ENCODE measurements around the gene SLC24A3. TPM values are rescaled to one million over a fixed set of nuclear protein-coding genes. Genes with fewer than 3 reads are reported as not detected.

Gene SLC24A3
- total RNA-seq, 6 donors from 2014 or later, result 6.3 to 10.8 (median 9.3) TPM

DNA sequence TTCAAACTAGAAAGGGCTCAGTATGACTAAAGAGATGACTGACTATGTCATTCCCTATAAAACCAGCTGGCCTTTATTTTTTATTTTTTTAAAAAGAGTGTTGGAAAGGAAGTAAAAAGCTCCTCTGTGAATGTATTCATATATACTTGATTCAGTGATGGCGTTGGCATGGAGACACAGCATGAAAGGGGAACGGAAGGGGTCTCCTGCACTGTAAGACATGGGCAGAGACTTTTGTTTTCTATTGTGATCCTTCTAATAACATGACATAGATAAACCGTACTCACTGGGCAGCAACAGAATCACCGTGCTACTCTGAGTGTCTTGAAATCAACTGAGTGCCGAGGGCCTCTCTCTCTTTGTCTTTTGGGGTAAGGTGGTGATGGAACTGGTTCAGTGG lies 317.6 kb downstream of the SLC24A3 start:
- DNase-seq (no peak), ATAC-seq (ENCODE audit: low FRiP score in 2 of 2) (no peak)
- H3K4me3 ChIP-seq, result no peak overlapping the region
- H3K27me3 ChIP-seq, result no peaks in the 10 kb centered on the region
- TF ChIP-seq POLR2A (IDR thresholded peaks at IDR 0.05) (no peak), EP300 (IDR thresholded peaks at IDR 0.05) (no peak), POLR2AphosphoS5 (IDR thresholded peaks at IDR 0.05) (no peak)
- TF ChIP-seq, protein P1, sequence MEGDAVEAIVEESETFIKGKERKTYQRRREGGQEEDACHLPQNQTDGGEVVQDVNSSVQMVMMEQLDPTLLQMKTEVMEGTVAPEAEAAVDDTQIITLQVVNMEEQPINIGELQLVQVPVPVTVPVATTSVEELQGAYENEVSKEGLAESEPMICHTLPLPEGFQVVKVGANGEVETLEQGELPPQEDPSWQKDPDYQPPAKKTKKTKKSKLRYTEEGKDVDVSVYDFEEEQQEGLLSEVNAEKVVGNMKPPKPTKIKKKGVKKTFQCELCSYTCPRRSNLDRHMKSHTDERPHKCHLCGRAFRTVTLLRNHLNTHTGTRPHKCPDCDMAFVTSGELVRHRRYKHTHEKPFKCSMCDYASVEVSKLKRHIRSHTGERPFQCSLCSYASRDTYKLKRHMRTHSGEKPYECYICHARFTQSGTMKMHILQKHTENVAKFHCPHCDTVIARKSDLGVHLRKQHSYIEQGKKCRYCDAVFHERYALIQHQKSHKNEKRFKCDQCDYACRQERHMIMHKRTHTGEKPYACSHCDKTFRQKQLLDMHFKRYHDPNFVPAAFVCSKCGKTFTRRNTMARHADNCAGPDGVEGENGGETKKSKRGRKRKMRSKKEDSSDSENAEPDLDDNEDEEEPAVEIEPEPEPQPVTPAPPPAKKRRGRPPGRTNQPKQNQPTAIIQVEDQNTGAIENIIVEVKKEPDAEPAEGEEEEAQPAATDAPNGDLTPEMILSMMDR (IDR thresholded peaks at IDR 0.05), result no peak
- H3K36me3 ChIP-seq, result no peaks in the 10 kb centered on the region
- H3K9me3 ChIP-seq, result peaks cover 0 to 2% (median 0%) of the 10 kb centered on the region in 4 donors
- no peaks in the 10 kb centered on the region for H3K4me1 ChIP-seq
- no peak overlapping the region for H3K27ac ChIP-seq
- WGBS, 2 donors, result 88 to 92% methylated on average over 5 of the region's 5 CpGs

DNA sequence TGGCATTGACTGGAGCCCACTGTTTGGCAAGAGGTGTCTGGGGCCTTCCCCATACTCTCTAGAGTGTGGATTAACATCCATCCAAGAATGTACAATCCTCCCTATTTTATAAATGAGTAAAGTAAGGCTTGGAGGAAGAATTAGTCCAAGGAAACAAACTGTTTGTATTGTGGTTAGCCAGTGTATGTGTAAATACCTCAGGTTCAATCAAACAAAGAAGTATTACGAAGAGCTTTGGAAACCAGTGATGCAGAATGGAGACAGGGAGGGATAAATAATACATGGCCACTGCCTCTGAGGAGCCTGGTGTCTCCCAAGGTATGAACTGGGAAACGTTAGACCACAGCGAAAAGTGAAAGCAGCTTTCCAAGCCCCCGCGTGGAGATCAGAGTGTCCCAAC lies 319.0 kb downstream of the SLC24A3 start:
- Histone ChIP-seq H3K27ac (no peak overlapping the region), H3K36me3 (no peaks in the 10 kb centered on the region), H3K4me1 (no peaks in the 10 kb centered on the region), H3K27me3 (no peaks in the 10 kb centered on the region), H3K9me3 (peaks cover 0 to 8% (median 0%) of the 10 kb centered on the region in 4 donors), H3K4me3 (no peak overlapping the region)
- ATAC-seq (ENCODE audit: low FRiP score in 2 of 2) (no peak), DNase-seq (no peak)
- 85 to 98% methylated on average over 5 of the region's 5 CpGs for WGBS, 2 donors
- TF ChIP-seq EP300 (IDR thresholded peaks at IDR 0.05), result no peak
- TF ChIP-seq, protein P1 (IDR thresholded peaks at IDR 0.05), result no peak
- TF ChIP-seq POLR2AphosphoS5 (IDR thresholded peaks at IDR 0.05), result no peak
- TF ChIP-seq POLR2A (IDR thresholded peaks at IDR 0.05), result no peak

DNA sequence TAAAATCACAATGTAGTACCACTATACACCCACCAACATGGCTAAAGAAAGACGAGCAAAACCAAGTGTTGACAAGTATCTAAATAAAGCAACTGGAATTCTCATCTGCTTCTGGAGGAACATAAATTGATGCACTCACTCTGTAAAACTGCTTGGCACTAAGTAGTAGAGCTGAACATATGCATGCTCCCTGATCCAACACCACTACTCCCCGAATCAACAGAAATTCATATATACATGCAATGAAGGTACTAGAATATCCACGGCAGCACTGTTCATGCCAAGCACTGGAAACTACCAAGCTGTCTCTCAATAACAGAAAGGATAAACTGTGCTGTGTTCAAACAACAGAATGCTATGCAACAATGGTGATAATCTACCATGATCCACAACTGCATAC lies 326.1 kb downstream of the SLC24A3 start:
- 86 to 96% methylated on average over 3 of the region's 3 CpGs for WGBS, 2 donors
- Histone ChIP-seq H3K9me3 (peaks cover 0 to 8% (median 0%) of the 10 kb centered on the region in 4 donors), H3K27ac (no peak overlapping the region), H3K4me1 (no peaks in the 10 kb centered on the region), H3K4me3 (no peak overlapping the region), H3K27me3 (no peaks in the 10 kb centered on the region), H3K36me3 (no peaks in the 10 kb centered on the region)
- ATAC-seq (ENCODE audit: low FRiP score in 2 of 2) (no peak), DNase-seq (no peak)
- TF ChIP-seq POLR2AphosphoS5 (IDR thresholded peaks at IDR 0.05), result no peak
- TF ChIP-seq POLR2A (IDR thresholded peaks at IDR 0.05), result no peak
- TF ChIP-seq, protein P1 (IDR thresholded peaks at IDR 0.05), result no peak
- TF ChIP-seq EP300 (IDR thresholded peaks at IDR 0.05), result no peak

DNA sequence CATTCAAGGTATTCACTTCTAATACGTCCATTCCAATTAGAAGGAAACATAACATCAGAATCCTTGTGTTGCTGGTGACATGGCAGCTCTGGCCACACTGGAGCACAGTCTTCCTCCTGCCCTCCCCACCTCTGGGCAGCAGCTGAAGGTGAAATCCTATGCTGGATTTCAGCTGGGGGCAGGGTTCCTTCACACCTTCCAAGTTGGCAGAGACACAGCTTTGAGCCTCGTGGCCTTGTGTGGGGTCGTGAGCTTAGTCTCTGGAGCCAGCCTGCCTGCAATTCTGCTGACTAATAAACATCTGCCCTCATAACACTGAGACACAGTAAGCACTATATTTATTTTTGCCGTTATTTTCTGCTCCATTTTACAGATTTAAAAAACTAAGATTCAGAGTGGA lies 326.7 kb downstream of the SLC24A3 start:
- no peak for ATAC-seq (ENCODE audit: low FRiP score in 2 of 2)
- Histone ChIP-seq H3K4me1 (no peaks in the 10 kb centered on the region), H3K27ac (no peak overlapping the region), H3K4me3 (no peak overlapping the region), H3K36me3 (no peaks in the 10 kb centered on the region), H3K9me3 (peaks cover 0 to 8% (median 0%) of the 10 kb centered on the region in 4 donors), H3K27me3 (no peaks in the 10 kb centered on the region)
- WGBS, 2 donors, result 43 to 53% methylated on average over 4 of the region's 4 CpGs
- DNase-seq, result no peak
- no peak for TF ChIP-seq EP300 (IDR thresholded peaks at IDR 0.05)
- TF ChIP-seq, protein P1 (IDR thresholded peaks at IDR 0.05), result no peak
- no peak for TF ChIP-seq POLR2AphosphoS5 (IDR thresholded peaks at IDR 0.05)
- no peak for TF ChIP-seq POLR2A (IDR thresholded peaks at IDR 0.05)

DNA sequence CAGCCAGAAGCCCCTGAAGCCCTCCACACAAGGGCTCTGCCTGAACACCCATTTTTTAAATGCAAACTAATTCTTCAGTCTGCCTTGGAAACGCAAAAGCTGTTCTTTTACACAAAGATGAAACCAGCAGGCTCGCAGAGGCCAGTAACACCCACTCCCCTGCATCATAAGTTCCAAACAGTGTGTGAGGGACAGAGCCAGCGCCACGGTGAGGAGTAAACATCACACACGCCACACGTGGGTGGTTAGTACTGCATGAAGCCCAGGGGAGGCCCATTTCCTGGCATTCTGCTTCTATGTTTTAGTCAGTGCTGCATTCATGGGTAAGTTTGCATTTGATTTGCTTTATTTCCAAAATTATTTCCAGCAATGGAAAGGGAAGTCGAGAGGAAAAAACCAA lies 327.9 kb downstream of the SLC24A3 start:
- DNase-seq (no peak), ATAC-seq (ENCODE audit: low FRiP score in 2 of 2) (peak in 1 of 2 donors; percentile 46)
- H3K36me3 ChIP-seq, result no peaks in the 10 kb centered on the region
- TF ChIP-seq, protein P1 (IDR thresholded peaks at IDR 0.05), result no peak
- TF ChIP-seq POLR2A (IDR thresholded peaks at IDR 0.05), result no peak
- TF ChIP-seq EP300 (IDR thresholded peaks at IDR 0.05), result no peak
- TF ChIP-seq POLR2AphosphoS5 (IDR thresholded peaks at IDR 0.05), result no peak
- no peak overlapping the region for H3K27ac ChIP-seq
- 45 to 53% methylated on average over 7 of the region's 7 CpGs for WGBS, 2 donors
- H3K27me3 ChIP-seq, result no peaks in the 10 kb centered on the region
- no peaks in the 10 kb centered on the region for H3K4me1 ChIP-seq
- H3K9me3 ChIP-seq, result peaks cover 0 to 1% (median 0%) of the 10 kb centered on the region in 4 donors
- H3K4me3 ChIP-seq, result no peak overlapping the region

Data from upper lobe of left lung (tissue), 6 donors.